ENCODE results near the gene OPTC.

DNA sequence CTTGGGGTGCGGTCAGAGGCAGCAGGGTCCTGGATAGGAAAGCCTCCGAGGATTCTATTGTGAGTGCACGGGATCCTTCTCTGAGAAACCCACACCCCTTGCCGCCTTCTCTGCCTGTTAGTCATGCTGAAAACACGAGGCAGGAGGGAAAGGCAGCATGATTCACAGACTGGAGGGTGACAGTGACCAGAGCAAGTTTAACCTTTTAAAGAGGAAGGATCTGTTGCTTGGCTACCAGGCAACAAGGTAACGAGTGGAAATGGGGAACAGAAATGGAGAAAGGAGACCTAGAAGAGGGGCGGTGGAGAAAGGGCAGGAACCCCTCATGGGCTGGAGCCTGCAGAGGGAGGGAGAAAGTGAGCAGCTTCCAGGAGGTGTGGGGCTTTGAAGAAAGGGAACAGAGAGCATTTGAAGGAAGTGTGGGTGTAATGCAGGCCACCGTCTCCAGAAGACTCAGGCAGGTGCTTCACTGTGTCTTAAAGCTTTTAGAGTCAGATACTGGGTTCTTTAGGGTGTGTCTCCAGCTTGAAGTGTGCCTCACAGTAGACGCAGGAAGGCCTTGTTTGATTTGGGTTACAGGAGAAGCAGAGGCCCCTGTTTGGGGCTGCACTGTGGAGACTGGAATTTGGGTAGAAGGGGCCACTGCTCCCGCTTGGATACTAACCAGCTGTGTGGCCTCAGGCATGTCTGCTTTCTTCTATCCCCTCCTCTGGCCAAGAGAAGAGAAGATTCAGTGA is 19.1 kb downstream of the OPTC start:
- TF ChIP-seq CBX8 (IDR thresholded peaks at IDR 0.05) (no peak), HDAC2 (IDR thresholded peaks at IDR 0.05) (no peak), CEBPB (IDR thresholded peaks at IDR 0.05) (no peak), FOSB (CRISPR knock-in tag; IDR thresholded peaks at IDR 0.05) (no peak; the same call in 1 of the 2 replicates), SREBF2 (IDR thresholded peaks at IDR 0.05) (no peak), MAZ (IDR thresholded peaks at IDR 0.05; ENCODE audit: borderline replicate concordance, low read depth, low read length) (no peak), TFCP2L1 (CRISPR knock-in tag; IDR thresholded peaks at IDR 0.05) (no peak), RAD21 (conservative IDR thresholded peaks at IDR 0.05 in 1 of 2, IDR thresholded peaks at IDR 0.05 in 1 of 2) (peak in 1 of 2 experiments; percentile 17; a peak in 1 of 5 replicates), CHD2 (IDR thresholded peaks at IDR 0.05; ENCODE audit: low read length, partially characterized antibody) (no peak)
- TF ChIP-seq, protein P1, sequence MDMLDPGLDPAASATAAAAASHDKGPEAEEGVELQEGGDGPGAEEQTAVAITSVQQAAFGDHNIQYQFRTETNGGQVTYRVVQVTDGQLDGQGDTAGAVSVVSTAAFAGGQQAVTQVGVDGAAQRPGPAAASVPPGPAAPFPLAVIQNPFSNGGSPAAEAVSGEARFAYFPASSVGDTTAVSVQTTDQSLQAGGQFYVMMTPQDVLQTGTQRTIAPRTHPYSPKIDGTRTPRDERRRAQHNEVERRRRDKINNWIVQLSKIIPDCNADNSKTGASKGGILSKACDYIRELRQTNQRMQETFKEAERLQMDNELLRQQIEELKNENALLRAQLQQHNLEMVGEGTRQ (IDR thresholded peaks at IDR 0.05), result no peak
- TF ChIP-seq, protein P2, sequence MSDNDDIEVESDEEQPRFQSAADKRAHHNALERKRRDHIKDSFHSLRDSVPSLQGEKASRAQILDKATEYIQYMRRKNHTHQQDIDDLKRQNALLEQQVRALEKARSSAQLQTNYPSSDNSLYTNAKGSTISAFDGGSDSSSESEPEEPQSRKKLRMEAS (IDR thresholded peaks at IDR 0.05), result peak; percentile 99
- TF ChIP-seq, protein P3, sequence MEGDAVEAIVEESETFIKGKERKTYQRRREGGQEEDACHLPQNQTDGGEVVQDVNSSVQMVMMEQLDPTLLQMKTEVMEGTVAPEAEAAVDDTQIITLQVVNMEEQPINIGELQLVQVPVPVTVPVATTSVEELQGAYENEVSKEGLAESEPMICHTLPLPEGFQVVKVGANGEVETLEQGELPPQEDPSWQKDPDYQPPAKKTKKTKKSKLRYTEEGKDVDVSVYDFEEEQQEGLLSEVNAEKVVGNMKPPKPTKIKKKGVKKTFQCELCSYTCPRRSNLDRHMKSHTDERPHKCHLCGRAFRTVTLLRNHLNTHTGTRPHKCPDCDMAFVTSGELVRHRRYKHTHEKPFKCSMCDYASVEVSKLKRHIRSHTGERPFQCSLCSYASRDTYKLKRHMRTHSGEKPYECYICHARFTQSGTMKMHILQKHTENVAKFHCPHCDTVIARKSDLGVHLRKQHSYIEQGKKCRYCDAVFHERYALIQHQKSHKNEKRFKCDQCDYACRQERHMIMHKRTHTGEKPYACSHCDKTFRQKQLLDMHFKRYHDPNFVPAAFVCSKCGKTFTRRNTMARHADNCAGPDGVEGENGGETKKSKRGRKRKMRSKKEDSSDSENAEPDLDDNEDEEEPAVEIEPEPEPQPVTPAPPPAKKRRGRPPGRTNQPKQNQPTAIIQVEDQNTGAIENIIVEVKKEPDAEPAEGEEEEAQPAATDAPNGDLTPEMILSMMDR (IDR thresholded peaks at IDR 0.05), result no peak
- TF ChIP-seq, protein P4, sequence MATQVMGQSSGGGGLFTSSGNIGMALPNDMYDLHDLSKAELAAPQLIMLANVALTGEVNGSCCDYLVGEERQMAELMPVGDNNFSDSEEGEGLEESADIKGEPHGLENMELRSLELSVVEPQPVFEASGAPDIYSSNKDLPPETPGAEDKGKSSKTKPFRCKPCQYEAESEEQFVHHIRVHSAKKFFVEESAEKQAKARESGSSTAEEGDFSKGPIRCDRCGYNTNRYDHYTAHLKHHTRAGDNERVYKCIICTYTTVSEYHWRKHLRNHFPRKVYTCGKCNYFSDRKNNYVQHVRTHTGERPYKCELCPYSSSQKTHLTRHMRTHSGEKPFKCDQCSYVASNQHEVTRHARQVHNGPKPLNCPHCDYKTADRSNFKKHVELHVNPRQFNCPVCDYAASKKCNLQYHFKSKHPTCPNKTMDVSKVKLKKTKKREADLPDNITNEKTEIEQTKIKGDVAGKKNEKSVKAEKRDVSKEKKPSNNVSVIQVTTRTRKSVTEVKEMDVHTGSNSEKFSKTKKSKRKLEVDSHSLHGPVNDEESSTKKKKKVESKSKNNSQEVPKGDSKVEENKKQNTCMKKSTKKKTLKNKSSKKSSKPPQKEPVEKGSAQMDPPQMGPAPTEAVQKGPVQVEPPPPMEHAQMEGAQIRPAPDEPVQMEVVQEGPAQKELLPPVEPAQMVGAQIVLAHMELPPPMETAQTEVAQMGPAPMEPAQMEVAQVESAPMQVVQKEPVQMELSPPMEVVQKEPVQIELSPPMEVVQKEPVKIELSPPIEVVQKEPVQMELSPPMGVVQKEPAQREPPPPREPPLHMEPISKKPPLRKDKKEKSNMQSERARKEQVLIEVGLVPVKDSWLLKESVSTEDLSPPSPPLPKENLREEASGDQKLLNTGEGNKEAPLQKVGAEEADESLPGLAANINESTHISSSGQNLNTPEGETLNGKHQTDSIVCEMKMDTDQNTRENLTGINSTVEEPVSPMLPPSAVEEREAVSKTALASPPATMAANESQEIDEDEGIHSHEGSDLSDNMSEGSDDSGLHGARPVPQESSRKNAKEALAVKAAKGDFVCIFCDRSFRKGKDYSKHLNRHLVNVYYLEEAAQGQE (IDR thresholded peaks at IDR 0.05), result no peak

Measured in A549 (cell line).